Activated CD4-positive, CD25-positive, alpha-beta regulatory T cell (primary cell): ENCODE results near the gene ABCC6.
"Not testable (repeated sequence)": the region's sequence is repeated elsewhere in the genome, so short reads cannot be mapped to it uniquely, and the experiment has no call there.

Experiments used
- DNase-seq, 4 experiments: peaks; one replicate each; lab custom pipeline; 2025; lab: John Stamatoyannopoulos, UW

The ABCC6 gene

GRCh38 chr16:16223662-16224241, 458 bp upstream of the ABCC6 start:
- not testable (repeated sequence) for DNase-seq

GRCh38 chr16:16221382-16221781, 1.9 kb downstream of the ABCC6 start:
- not testable (repeated sequence) for DNase-seq

- DNase-seq: not testable (repeated sequence)
Observed at GRCh38 chr16:16220449-16220848, 2.8 kb downstream of the ABCC6 start.

- DNase-seq: not testable (repeated sequence)
Observed at GRCh38 chr16:16218787-16219186, 4.5 kb downstream of the ABCC6 start.

- not testable (repeated sequence) for DNase-seq
Observed at GRCh38 chr16:16218349-16218748, 4.9 kb downstream of the ABCC6 start.

GRCh38 chr16:16213863-16214293, 9.4 kb downstream of the ABCC6 start:
- not testable (repeated sequence) for DNase-seq

- not testable (repeated sequence) for DNase-seq
Observed at GRCh38 chr16:16211404-16211803, 11.9 kb downstream of the ABCC6 start.

- not testable (repeated sequence) for DNase-seq
Observed at GRCh38 chr16:16208461-16208860, 14.8 kb downstream of the ABCC6 start.

- not testable (repeated sequence) for DNase-seq
Observed at GRCh38 chr16:16207787-16208334, 15.4 kb downstream of the ABCC6 start.

GRCh38 chr16:16207097-16207786, 16.1 kb downstream of the ABCC6 start:
- not testable (repeated sequence) for DNase-seq

GRCh38 chr16:16205864-16206263, 17.4 kb downstream of the ABCC6 start:
- not testable (repeated sequence) for DNase-seq

- DNase-seq: not testable (repeated sequence)
Observed at GRCh38 chr16:16204552-16204951, 18.7 kb downstream of the ABCC6 start.

- DNase-seq: not testable (repeated sequence)
Observed at GRCh38 chr16:16203494-16203893, 19.8 kb downstream of the ABCC6 start.

GRCh38 chr16:16202400-16203143, 20.7 kb downstream of the ABCC6 start:
- DNase-seq: peak in 1 of 4 experiments; percentile 17

- DNase-seq: not testable (repeated sequence)
Observed at GRCh38 chr16:16201880-16202279, 21.4 kb downstream of the ABCC6 start.

- not testable (repeated sequence) for DNase-seq
Observed at GRCh38 chr16:16200391-16200790, 22.9 kb downstream of the ABCC6 start.

- not testable (repeated sequence) for DNase-seq
Observed at GRCh38 chr16:16199428-16199827, 23.9 kb downstream of the ABCC6 start.

GRCh38 chr16:16197966-16198365, 25.3 kb downstream of the ABCC6 start:
- no peak for DNase-seq

- no peak for DNase-seq
Observed at GRCh38 chr16:16197331-16197730, 26.0 kb downstream of the ABCC6 start.

- no peak for DNase-seq
Observed at GRCh38 chr16:16196099-16196498, 27.2 kb downstream of the ABCC6 start.

GRCh38 chr16:16191493-16192167, 31.7 kb downstream of the ABCC6 start:
- DNase-seq: no peak

- not testable (repeated sequence) for DNase-seq
Observed at GRCh38 chr16:16190966-16191365, 32.3 kb downstream of the ABCC6 start.
